CD14-positive monocyte (primary cell): ENCODE results near the gene MRPL40. TPM values are rescaled to one million over a fixed set of nuclear protein-coding genes. Genes with fewer than 3 reads are reported as not detected.

Source experiments
- DNase-seq, 3 donors: peaks; one replicate each; pipeline ENCODE4 v3.0.0-alpha.2; 2011 to 2022
- H2AFZ ChIP-seq: 2 replicates; pipeline ENCODE4 v1.6.0; 2012; ENCODE audit warnings: mild to moderate bottlenecking, low read depth, low read length, inconsistent platforms; ENCODE audit not compliant: insufficient read depth, poor library complexity, severe bottlenecking
- H3K27ac ChIP-seq, 2 donors: 1 replicate in 1 of 2; 2 replicates in 1 of 2; pipeline ENCODE4 v1.5.1; 2012 to 2013; ENCODE audit warnings: low read length in 2 of 2, control low read depth in 1 of 2, inconsistent platforms in 1 of 2, low read depth in 1 of 2, mild to moderate bottlenecking in 1 of 2
- H3K27me3 ChIP-seq, 2 donors: one replicate each; pipeline versions ENCODE4 v1.6.0 to v1.6.1; 2011 to 2013; ENCODE audit warnings: low read length in 2 of 2; ENCODE audit not compliant: control insufficient read depth in 2 of 2, insufficient read depth in 2 of 2
- H3K36me3 ChIP-seq, 2 donors: replicated peaks in 1 of 2; 1 replicate in 1 of 2; 2 replicates in 1 of 2; pipeline versions ENCODE4 v1.5.1 to v1.6.1; 2012 to 2013; ENCODE audit warnings: low read length in 2 of 2, control low read depth in 1 of 2, inconsistent platforms in 1 of 2, mild to moderate bottlenecking in 1 of 2; ENCODE audit not compliant: insufficient read depth in 2 of 2, control insufficient read depth in 1 of 2
- H3K4me1 ChIP-seq, 2 donors: 1 replicate in 1 of 2; 2 replicates in 1 of 2; pipeline versions ENCODE4 v1.5.1 to v1.6.1; 2012 to 2013; ENCODE audit warnings: low read length in 2 of 2, control low read depth in 1 of 2, inconsistent platforms in 1 of 2, mild to moderate bottlenecking in 1 of 2, moderate library complexity in 1 of 2; ENCODE audit not compliant: insufficient read depth in 2 of 2, control insufficient read depth in 1 of 2
- H3K4me2 ChIP-seq: replicated peaks from 2 replicates; pipeline ENCODE3; 2012; ENCODE audit warnings: low read length, moderate library complexity, mild to moderate bottlenecking; ENCODE audit not compliant: poor library complexity, severe bottlenecking; ENCODE audit errors: extremely low read depth
- H3K4me3 ChIP-seq, 3 experiments: fragments of 200-600 bp in 1 of 3; sonication (generic) in 1 of 3; replicated peaks in 1 of 3; 1 replicate in 2 of 3; 2 replicates in 1 of 3; pipeline ENCODE4 v1.5.1; 2011 to 2013; ENCODE audit warnings: low read length in 3 of 3, mild to moderate bottlenecking in 3 of 3, control low read depth in 2 of 3, low read depth in 2 of 3, inconsistent platforms in 1 of 3, moderate library complexity in 1 of 3
- H3K79me2 ChIP-seq: 2 replicates; pipeline ENCODE4 v1.6.0; 2012; ENCODE audit warnings: mild to moderate bottlenecking, control low read depth, inconsistent platforms, low read length, moderate library complexity; ENCODE audit not compliant: insufficient read depth
- H3K9ac ChIP-seq: 2 replicates; pipeline ENCODE4 v1.6.0; 2017; ENCODE audit warnings: low read length, mild to moderate bottlenecking; ENCODE audit not compliant: insufficient read depth, poor library complexity, severe bottlenecking
- H3K9me3 ChIP-seq, 2 donors: replicated peaks in 1 of 2; 1 replicate in 1 of 2; 2 replicates in 1 of 2; pipeline versions ENCODE4 v1.5.1 to v1.6.1; 2012 to 2013; ENCODE audit warnings: low read length in 2 of 2, control low read depth in 1 of 2; ENCODE audit not compliant: control insufficient read depth in 1 of 2, insufficient read depth in 1 of 2
- H4K20me1 ChIP-seq: 2 replicates; pipeline ENCODE4 v1.6.0; 2012; ENCODE audit warnings: mild to moderate bottlenecking, low read length, control low read depth, moderate library complexity; ENCODE audit not compliant: insufficient read depth
- H3K27ac Mint-ChIP-seq, 7 donors: one replicate each; pipeline ENCODE4 v1.8.0; 2020; ENCODE audit warnings: mild to moderate bottlenecking in 7 of 7, mixed read lengths in 7 of 7, moderate library complexity in 6 of 7, inconsistent platforms in 2 of 7
- H3K27me3 Mint-ChIP-seq, 3 donors: one replicate each; pipeline ENCODE4 v1.8.0; 2021 to 2022; ENCODE audit warnings: low read depth in 3 of 3, mild to moderate bottlenecking in 3 of 3, mixed read lengths in 3 of 3, moderate library complexity in 3 of 3, inconsistent platforms in 1 of 3
- H3K36me3 Mint-ChIP-seq, 2 donors: one replicate each; pipeline ENCODE4 v1.8.0; 2020; ENCODE audit warnings: mixed read lengths in 2 of 2, inconsistent platforms in 1 of 2, mild to moderate bottlenecking in 1 of 2
- H3K4me1 Mint-ChIP-seq: one replicate; pipeline ENCODE4 v1.8.0; 2020; ENCODE audit warnings: mild to moderate bottlenecking, mixed read lengths
- H3K4me3 Mint-ChIP-seq, 2 donors: one replicate each; pipeline ENCODE4 v1.8.0; 2020; ENCODE audit warnings: mild to moderate bottlenecking in 2 of 2, mixed read lengths in 2 of 2, moderate library complexity in 1 of 2
- H3K9me3 Mint-ChIP-seq, 7 donors: one replicate each; pipeline ENCODE4 v1.8.0; 2020 to 2022; ENCODE audit warnings: mixed read lengths in 7 of 7, mild to moderate bottlenecking in 6 of 7, moderate library complexity in 6 of 7, inconsistent platforms in 2 of 7
- CTCF ChIP-seq: fragments of 200-600 bp; IDR thresholded peaks from one replicate; pipeline ENCODE4 v1.8.0; 2022; ENCODE audit warnings: antibody characterized with exemption, mild to moderate bottlenecking
- WGBS: methylation state at CpG from one replicate; pipeline ENCODE4 v1.1.5; 2013; ENCODE audit warnings: missing lambda C conversion rate; ENCODE audit not compliant: insufficient coverage; 5-methylcytosine and 5-hydroxymethylcytosine counted together
- intact Hi-C, 2 donors: fragments of 100-400 bp; cut with micrococcal nuclease; formaldehyde crosslinking; loops; one replicate each; pipeline versions ENCODE4 v1.15.0 to v1.15.1; 2023
- polyA plus RNA-seq, 3 donors: library from polyadenylated mRNA; depleted of rRNA in 1 of 3; unstranded in 2 of 3; stranded (reverse) in 1 of 3; fragments of 300-500 nt in 2 of 3; fragments of >200 nt in 1 of 3; fragmentation: Illumina TruSeq in 2 of 3; gene quantifications; 1 replicate in 2 of 3; 2 replicates in 1 of 3; pipeline ENCODE4 v1.2.3, GENCODE V29; 2012 to 2021

MRPL40 gene
- polyA plus RNA-seq, 3 donors = 9.2 to 61.4 (median 48.4) TPM

- DNase-seq = no peak
- intact Hi-C loops = loop anchor here in 1 of 2 donors (2.0 to 10.0 kb wide), 4 partner anchors 45 to 540 kb away; partner anchors contain the start of genes ARVCF, CLTCL1, GNB1L and MRPL40
- no peaks in the 10 kb centered on the region for H3K9me3 ChIP-seq
- no peak overlapping the region for H3K9ac ChIP-seq
- peak overlapping the region; percentile 95 for H3K4me2 ChIP-seq
- Mint-ChIP-seq H3K27me3 (no peaks in the 10 kb centered on the region), H3K27ac (no peak overlapping the region), H3K9me3 (no peaks in the 10 kb centered on the region), H3K4me3 (peak overlapping the region; percentile 81 to 89), H3K4me1 (peaks cover 27% of the 10 kb centered on the region), H3K36me3 (peaks cover 24 to 33% of the 10 kb centered on the region in 2 donors)
- H3K4me3 ChIP-seq = peak overlapping the region in 2 of 3 experiments; percentile 87 to 94
- peaks cover 58% of the 10 kb centered on the region for H3K79me2 ChIP-seq
- H3K27me3 ChIP-seq = no peaks in the 10 kb centered on the region
- peak; percentile 24 for TF ChIP-seq CTCF
- peaks cover 22 to 28% of the 10 kb centered on the region in 2 donors for H3K4me1 ChIP-seq
- WGBS = 55% methylated on average over 2 of the region's 5 CpGs
- no peak overlapping the region for H2AFZ ChIP-seq
- peaks cover 27 to 36% of the 10 kb centered on the region in 2 donors for H3K36me3 ChIP-seq
- H3K27ac ChIP-seq = no peak overlapping the region
- peaks cover 52% of the 10 kb centered on the region for H4K20me1 ChIP-seq
Measured at GRCh38 chr22:19477321-19478044, 45.1 kb downstream of the MRPL40 start.

- H3K36me3 Mint-ChIP-seq = peaks cover 18 to 32% of the 10 kb centered on the region in 2 donors
- H3K9ac ChIP-seq = peak overlapping the region; percentile 90
- peak in 2 of 3 donors; percentile 4 to 17 for DNase-seq
- intact Hi-C loops = loop anchor here in 1 of 2 donors (2.0 to 10.0 kb wide), 4 partner anchors 45 to 539 kb away; partner anchors contain the start of genes ARVCF, CLTCL1, GNB1L and MRPL40
- H3K9me3 Mint-ChIP-seq = no peaks in the 10 kb centered on the region
- H3K4me3 ChIP-seq = peak overlapping the region; percentile 69 to 94 (median 87)
- peaks cover 19 to 28% of the 10 kb centered on the region in 2 donors for H3K36me3 ChIP-seq
- H4K20me1 ChIP-seq = peaks cover 44% of the 10 kb centered on the region
- no peaks in the 10 kb centered on the region for H3K27me3 Mint-ChIP-seq
- H2AFZ ChIP-seq = peak overlapping the region; percentile 90
- H3K9me3 ChIP-seq = no peaks in the 10 kb centered on the region
- peaks cover 27% of the 10 kb centered on the region for H3K4me1 Mint-ChIP-seq
- H3K79me2 ChIP-seq = peaks cover 58% of the 10 kb centered on the region
- no peak for TF ChIP-seq CTCF
- H3K4me3 Mint-ChIP-seq = peak overlapping the region; percentile 81 to 89
- H3K27ac ChIP-seq = peak overlapping the region; percentile 8 to 100
- peak overlapping the region; percentile 45 to 99 (median 99) for H3K27ac Mint-ChIP-seq
- no peaks in the 10 kb centered on the region for H3K27me3 ChIP-seq
- under 1% methylated on average over 24 of the region's 31 CpGs for WGBS
- H3K4me1 ChIP-seq = peaks cover 22 to 28% of the 10 kb centered on the region in 2 donors
- H3K4me2 ChIP-seq = peak overlapping the region; percentile 95
Measured at GRCh38 chr22:19478045-19478900, 45.9 kb downstream of the MRPL40 start.
